Sigmoid colon (tissue), 4 donors: Measurements from ENCODE around the gene NPPC.

Experiments used
- CTCF ChIP-seq, 4 experiments: fragments of 450-650 bp in 3 of 4; fragments of 200-600 bp in 1 of 4; IDR thresholded peaks; one replicate each; pipeline ENCODE4 v1.5.1; 2016 to 2019; ENCODE audit warnings: antibody characterized with exemption in 4 of 4, mild to moderate bottlenecking in 3 of 4, moderate library complexity in 2 of 4
- EP300 ChIP-seq, 4 donors: sonication (generic); formaldehyde crosslinking; IDR thresholded peaks; one replicate each; pipeline ENCODE4 v1.6.1; 2017; ENCODE audit warnings: antibody characterized with exemption in 4 of 4
- POLR2A ChIP-seq, 2 donors: fragments of 450-650 bp; IDR thresholded peaks; one replicate each; pipeline ENCODE4 v1.6.1; 2016; ENCODE audit warnings: antibody characterized with exemption in 2 of 2, mild to moderate bottlenecking in 2 of 2, moderate library complexity in 2 of 2

- TF ChIP-seq CTCF (IDR thresholded peaks at IDR 0.05) = no peak
- TF ChIP-seq EP300 (IDR thresholded peaks at IDR 0.05) = no peak
- TF ChIP-seq POLR2A (IDR thresholded peaks at IDR 0.05) = no peak
Measured at GRCh38 chr2:231900972-231901371, 25.2 kb downstream of the NPPC start.
